GM12878 (cell line): ENCODE results near the gene NPPB. TPM values are rescaled to one million over a fixed set of nuclear protein-coding genes. Genes with fewer than 3 reads are reported as not detected.

Source experiments
- ATAC-seq: fragments of 200-7000 bp; cut with Tn5 transposase; 3 replicates; pipeline ENCODE4 v1.9.1; 2020; ENCODE audit warnings: mild to moderate bottlenecking, moderate library complexity
- BruUV-seq: library from RNA; stranded (reverse); fragments of 400-500 nt; replicated peaks from 2 replicates; lab custom pipeline; 2021; lab: Mats Ljungman, UMichigan
- CTCF ChIA-PET: fragments of 300-600 bp; sonication (Branson Sonifier 250); formaldehyde crosslinking; extraction: SDS; loops from one replicate; lab custom pipeline; 2021; ENCODE audit warnings: inconsistent platforms; lab: Yijun Ruan, JAX
- POLR2A ChIA-PET: fragments of 350-600 bp; formaldehyde crosslinking; extraction: SDS; loops from one replicate; lab custom pipeline; 2021; ENCODE audit warnings: inconsistent platforms; lab: Charles Lee
- RAD21 ChIA-PET: fragments of 300-600 bp; sonication (Branson Sonifier 250); formaldehyde crosslinking; loops from one replicate; lab custom pipeline; 2023; ENCODE audit warnings: antibody characterized with exemption; ENCODE audit not compliant: unreplicated experiment; lab: Charles Lee
- SMC1A ChIA-PET: fragments of 300-600 bp; sonication (Branson Sonifier 250); formaldehyde crosslinking; loops from one replicate; lab custom pipeline; 2023; ENCODE audit not compliant: unreplicated experiment, uncharacterized antibody; lab: Charles Lee
- DNase-seq: peaks from one replicate; pipeline ENCODE4 v3.0.0-alpha.2; 2011; ENCODE audit warnings: low read depth, low spot score
- FAIRE-seq: peaks from 3 replicates; lab custom pipeline; 2011; peaks lifted over from hg19 to GRCh38; lab: Jason Lieb, UNC
- H2AFZ ChIP-seq: 2 replicates; pipeline ENCODE4 v1.6.0; 2011; ENCODE audit warnings: low read depth, low read length, control low read depth; ENCODE audit not compliant: control insufficient read depth
- H3K27ac ChIP-seq: 2 replicates; pipeline ENCODE4 v1.5.1; 2011; ENCODE audit warnings: control low read depth; ENCODE audit not compliant: control insufficient read depth, insufficient read depth
- H3K27me3 ChIP-seq, 2 experiments: replicated peaks in 1 of 2; 2 replicates each; pipeline versions ENCODE4 v1.6.0 to v1.6.1; 2011; ENCODE audit warnings: low read length in 1 of 2; ENCODE audit not compliant: control insufficient read depth in 2 of 2, insufficient read depth in 2 of 2
- H3K36me3 ChIP-seq, 2 experiments: 2 replicates each; pipeline ENCODE4 v1.5.1; 2011; ENCODE audit warnings: low read length in 1 of 2; ENCODE audit not compliant: control insufficient read depth in 2 of 2, insufficient read depth in 2 of 2
- H3K4me1 ChIP-seq: 2 replicates; pipeline ENCODE4 v1.6.1; 2011; ENCODE audit warnings: mild to moderate bottlenecking, low read length, moderate library complexity, mixed read lengths; ENCODE audit not compliant: control insufficient read depth, insufficient read depth
- H3K4me2 ChIP-seq: 2 replicates; pipeline ENCODE4 v1.6.0; 2011; ENCODE audit warnings: control low read depth; ENCODE audit not compliant: control insufficient read depth, insufficient read depth
- H3K4me3 ChIP-seq: fragments of 200-600 bp; sonication (generic); 2 replicates; pipeline ENCODE4 v1.5.1; 2016
- H3K79me2 ChIP-seq: 2 replicates; pipeline ENCODE4 v1.6.0; 2011; ENCODE audit warnings: low read length; ENCODE audit not compliant: control insufficient read depth, insufficient read depth
- H3K9ac ChIP-seq: 2 replicates; pipeline ENCODE4 v1.8.0; 2011; ENCODE audit warnings: low read length, control low read depth, mixed read lengths; ENCODE audit not compliant: control insufficient read depth, insufficient read depth
- H3K9me3 ChIP-seq: replicated peaks from 3 replicates; pipeline ENCODE4 v1.5.1; 2011; ENCODE audit warnings: mild to moderate bottlenecking, low read length; ENCODE audit not compliant: control insufficient read depth, insufficient read depth
- H4K20me1 ChIP-seq: 2 replicates; pipeline ENCODE4 v1.6.0; 2011; ENCODE audit not compliant: control insufficient read depth, insufficient read depth
- CEBPZ ChIP-seq: fragments of 150-350 bp; IDR thresholded peaks from 2 replicates; pipeline ENCODE4 v1.6.1; 2016; ENCODE audit warnings: low read depth, low read length
- CHD1 ChIP-seq: IDR thresholded peaks from 2 replicates; pipeline ENCODE4 v1.6.1; 2012; ENCODE audit warnings: low read depth, low read length, improper control_type of control experiment
- DPF2 ChIP-seq: fragments of 450-650 bp; IDR thresholded peaks from 2 replicates; pipeline ENCODE4 v1.6.1; 2017; ENCODE audit warnings: mild to moderate bottlenecking
- E4F1 ChIP-seq: fragments of 450-650 bp; IDR thresholded peaks from 2 replicates; pipeline ENCODE4 v1.6.1; 2018; ENCODE audit warnings: borderline replicate concordance, mild to moderate bottlenecking; ENCODE audit not compliant: partially characterized antibody
- EP300 ChIP-seq, 2 experiments: fragments of 150-350 bp in 1 of 2; IDR thresholded peaks; 2 replicates each; pipeline ENCODE4 v1.6.1; 2011 to 2012; ENCODE audit warnings: low read depth in 2 of 2, low read length in 2 of 2, borderline replicate concordance in 1 of 2, improper control_type of control experiment in 1 of 2, inconsistent platforms in 1 of 2; ENCODE audit not compliant: control insufficient read depth in 1 of 2
- EZH2 ChIP-seq: IDR thresholded peaks from 2 replicates; pipeline ENCODE4 v1.6.1; 2012; ENCODE audit warnings: low read depth, mild to moderate bottlenecking, control low read depth, inconsistent platforms, low read length, borderline replicate concordance; ENCODE audit not compliant: control insufficient read depth
- MEF2B ChIP-seq: fragments of 450-650 bp; IDR thresholded peaks from 2 replicates; pipeline ENCODE4 v1.6.1; 2018; ENCODE audit warnings: mild to moderate bottlenecking, moderate library complexity; ENCODE audit not compliant: partially characterized antibody, poor library complexity, severe bottlenecking
- MXI1 ChIP-seq: fragments of 150-350 bp; IDR thresholded peaks from 2 replicates; pipeline ENCODE4 v1.6.1; 2011; ENCODE audit warnings: low read depth, mild to moderate bottlenecking, inconsistent platforms, low read length, improper control_type of control experiment
- MYB ChIP-seq: fragments of 150-350 bp; IDR thresholded peaks from 2 replicates; pipeline ENCODE4 v1.6.1; 2014; ENCODE audit warnings: mild to moderate bottlenecking, low read depth, low read length, borderline replicate concordance
- NR2C1 ChIP-seq: fragments of 450-650 bp; IDR thresholded peaks from 2 replicates; pipeline ENCODE4 v1.6.1; 2017; ENCODE audit warnings: antibody characterized with exemption, mild to moderate bottlenecking, moderate library complexity
- SMAD5 ChIP-seq: IDR thresholded peaks from 2 replicates; pipeline ENCODE4 v1.6.1; 2016; ENCODE audit warnings: antibody characterized with exemption, low read depth
- SUZ12 ChIP-seq: fragments of 200-600 bp; sonication (generic); IDR thresholded peaks from one replicate; pipeline ENCODE4 v1.6.1; 2018; ENCODE audit warnings: antibody characterized with exemption, mild to moderate bottlenecking; ENCODE audit not compliant: unreplicated experiment
- YY1 ChIP-seq: IDR thresholded peaks from 2 replicates; pipeline ENCODE4 v1.6.1; 2011; ENCODE audit warnings: low read depth, mild to moderate bottlenecking, low read length
- ZSCAN29 ChIP-seq: fragments of 450-650 bp; IDR thresholded peaks from 2 replicates; pipeline ENCODE4 v1.6.1; 2017; ENCODE audit warnings: mild to moderate bottlenecking, moderate library complexity
- WGBS: methylation state at CpG from one replicate; pipeline ENCODE4 v1.1.6; 2016; ENCODE audit warnings: low lambda C conversion rate; ENCODE audit not compliant: insufficient replicate concordance, insufficient coverage; ENCODE audit errors: missing lambda C conversion rate; 5-methylcytosine and 5-hydroxymethylcytosine counted together
- in situ Hi-C: fragments of 300-500 bp; cut with MboI; formaldehyde crosslinking; loops from 9 replicates; pipeline ENCODE4 v1.14.3; 2018; ENCODE audit warnings: mixed read lengths
- intact Hi-C: fragments of 100-400 bp; cut with micrococcal nuclease; formaldehyde crosslinking; loops from one replicate; pipeline ENCODE4 v1.14.2; 2022; ENCODE audit not compliant: unreplicated experiment
- polyA plus RNA-seq, 11 experiments: library from polyadenylated mRNA; depleted of rRNA in 4 of 11; unstranded in 6 of 11; stranded (reverse) in 5 of 11; fragments of >200 nt; fragmentation: Nextera tagmentation in 4 of 11; fragmentation: Illumina TruSeq in 1 of 11; extraction: Ambion mirVana in 4 of 11; extraction: Trizol in 1 of 11; gene quantifications; 1 replicate in 1 of 11; 2 replicates in 10 of 11; pipeline versions ENCODE4 v1.2.1 to v1.2.3, GENCODE V29; 2011 to 2016; ENCODE audit warnings: inconsistent platforms in 2 of 11, missing spikeins in 2 of 11, low read depth in 1 of 11
- total RNA-seq, 4 experiments: library from RNA; depleted of rRNA in 3 of 4; stranded (reverse); fragments of >200 nt in 3 of 4; fragmentation: Illumina TruSeq in 1 of 4; extraction: Trizol in 1 of 4; gene quantifications; 2 replicates each; pipeline versions ENCODE4 v1.2.1 to v1.2.3, GENCODE V29; 2013 to 2021
- TF ChIP-seq, protein P1 (sequence below): IDR thresholded peaks from 2 replicates; pipeline ENCODE4 v1.6.1; 2012; ENCODE audit warnings: low read depth, low read length, improper control_type of control experiment

The NPPB gene
- total and polyA plus RNA-seq, 10 of the 15 experiments (the other 5 are each of a cell fraction or from before 2014, with no cell fraction given), result not detected

DNA sequence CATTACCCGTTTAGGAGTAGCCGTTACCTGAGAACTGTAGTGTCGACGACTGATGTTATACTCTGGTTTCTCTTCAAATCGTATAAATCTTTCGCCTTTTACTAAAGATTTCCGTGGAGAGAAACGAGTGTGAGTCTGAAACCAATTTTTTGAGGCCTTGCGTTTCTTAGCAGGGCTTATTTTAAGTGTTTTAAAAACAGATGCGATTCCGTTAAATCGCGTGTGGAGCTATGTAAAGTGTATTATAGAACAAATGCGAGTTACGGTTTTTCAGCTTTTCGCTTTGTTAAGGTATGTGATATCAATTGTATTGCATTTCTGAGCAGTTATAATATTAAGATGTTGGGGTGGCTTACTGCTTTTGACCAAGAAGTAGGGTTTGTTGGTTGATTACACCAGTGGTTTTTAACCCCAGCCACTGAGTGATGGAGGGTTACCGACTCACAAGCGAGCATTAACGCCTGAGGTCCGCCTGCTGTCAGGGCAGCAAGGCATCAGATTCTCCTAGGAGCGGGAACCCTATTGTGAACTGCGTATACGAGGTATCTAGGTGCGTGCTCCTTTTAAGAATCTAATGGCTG lies 49.4 kb upstream of the NPPB start:
- no peaks in the 10 kb centered on the region for H3K36me3 ChIP-seq
- no peaks in the 10 kb centered on the region for H3K27me3 ChIP-seq
- in situ Hi-C loops (no loop called here), intact Hi-C loops (loop anchor here (1.0 to 10.0 kb wide), 7 partner anchors 18 to 1433 kb away; partner anchors contain the start of genes DFFA, KIAA2013, MFN2 and PEX14)
- peak overlapping the region; percentile 93 for H3K9ac ChIP-seq
- H3K9me3 ChIP-seq, result no peaks in the 10 kb centered on the region
- ChIA-PET SMC1A (interaction anchor here (0.7 to 1.8 kb wide), 11 partner anchors 17 to 254 kb away, joined by 3 to 11 read pairs (median 4); partner anchors contain the start of genes MFN2, MIIP and PLOD1), RAD21 (interaction anchor here (0.7 to 3.9 kb wide), 16 partner anchors 9 to 1477 kb away, joined by 3 to 34 read pairs (median 4); partner anchors contain the start of genes FBXO6, KIAA2013, MFN2 and MIIP), POLR2A (interaction anchor here (0.6 to 3.9 kb wide), 21 partner anchors 13 to 244 kb away, joined by 3 to 37 read pairs (median 5); partner anchors contain the start of genes CLCN6, FBXO6, KIAA2013 and MFN2), CTCF (interaction anchor here (1.0 to 3.2 kb wide), 11 partner anchors 26 to 171 kb away, joined by 3 to 23 read pairs (median 4); partner anchors contain the start of genes MFN2 and PLOD1)
- no peaks in the 10 kb centered on the region for H4K20me1 ChIP-seq
- FAIRE-seq, result peak; percentile 59
- peak; percentile 99 for DNase-seq
- no peaks in the 10 kb centered on the region for H3K79me2 ChIP-seq
- H3K4me2 ChIP-seq, result peak overlapping the region; percentile 94
- H3K4me3 ChIP-seq, result peak overlapping the region; percentile 71
- TSS peak; percentile 100 for BruUV-seq
- peak overlapping the region; percentile 100 for H3K27ac ChIP-seq
- no peaks in the 10 kb centered on the region for H3K4me1 ChIP-seq
- 1% methylated on average over 24 of the region's 24 CpGs for WGBS
- peak overlapping the region; percentile 89 for H2AFZ ChIP-seq
- ATAC-seq, result peak; percentile 80
- peak; percentile 47 for TF ChIP-seq MEF2B
- TF ChIP-seq YY1, result peak; percentile 91
- 0 out of 2 replicates have a peak, but pooled peaks have one; percentile 82 for TF ChIP-seq MXI1
- TF ChIP-seq SMAD5, result peak; percentile 100
- TF ChIP-seq CEBPZ, result peak; percentile 44; the same call in 1 of the 2 replicates
- TF ChIP-seq CHD1, result no peak; the same call in 1 of the 2 replicates
- TF ChIP-seq DPF2, result peak; percentile 84
- TF ChIP-seq EP300 (IDR thresholded peaks at IDR 0.05; ENCODE audit: borderline replicate concordance in 1 of 2, control insufficient read depth in 1 of 2, low read depth in 2 of 2, low read length in 2 of 2), result peak in 1 of 2 experiments; percentile 82; a peak in 1 of 4 replicates
- TF ChIP-seq NR2C1, result 0 out of 2 replicates have a peak, but pooled peaks have one; percentile 30
- peak; percentile 86 for TF ChIP-seq ZSCAN29
- TF ChIP-seq MYB, result peak; percentile 94; the same call in 1 of the 2 replicates
- peak; percentile 98; the same call in 1 of the 2 replicates for TF ChIP-seq EZH2
- TF ChIP-seq SUZ12, result no peak
- TF ChIP-seq E4F1, result peak; percentile 9
- TF ChIP-seq, protein P1, sequence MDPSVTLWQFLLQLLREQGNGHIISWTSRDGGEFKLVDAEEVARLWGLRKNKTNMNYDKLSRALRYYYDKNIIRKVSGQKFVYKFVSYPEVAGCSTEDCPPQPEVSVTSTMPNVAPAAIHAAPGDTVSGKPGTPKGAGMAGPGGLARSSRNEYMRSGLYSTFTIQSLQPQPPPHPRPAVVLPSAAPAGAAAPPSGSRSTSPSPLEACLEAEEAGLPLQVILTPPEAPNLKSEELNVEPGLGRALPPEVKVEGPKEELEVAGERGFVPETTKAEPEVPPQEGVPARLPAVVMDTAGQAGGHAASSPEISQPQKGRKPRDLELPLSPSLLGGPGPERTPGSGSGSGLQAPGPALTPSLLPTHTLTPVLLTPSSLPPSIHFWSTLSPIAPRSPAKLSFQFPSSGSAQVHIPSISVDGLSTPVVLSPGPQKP, result no peak; the same call in 1 of the 2 replicates
